ENCODE results near the gene HELQ.

HELQ gene

DNA sequence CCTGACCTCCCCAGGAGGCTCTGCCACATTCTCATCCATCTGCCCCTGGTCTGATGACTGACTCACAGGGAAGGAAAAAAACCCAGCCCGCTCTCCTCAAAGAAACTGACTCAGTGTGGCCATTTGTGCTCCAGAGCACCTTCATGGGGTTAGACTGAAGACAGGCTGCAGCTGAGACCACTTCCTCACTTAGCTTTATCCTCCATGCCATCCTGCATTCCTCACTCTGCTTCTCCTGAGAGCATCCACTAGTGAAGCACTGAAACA lies 85.0 kb downstream of the HELQ start:
- DNase-seq, result no peak

DNA sequence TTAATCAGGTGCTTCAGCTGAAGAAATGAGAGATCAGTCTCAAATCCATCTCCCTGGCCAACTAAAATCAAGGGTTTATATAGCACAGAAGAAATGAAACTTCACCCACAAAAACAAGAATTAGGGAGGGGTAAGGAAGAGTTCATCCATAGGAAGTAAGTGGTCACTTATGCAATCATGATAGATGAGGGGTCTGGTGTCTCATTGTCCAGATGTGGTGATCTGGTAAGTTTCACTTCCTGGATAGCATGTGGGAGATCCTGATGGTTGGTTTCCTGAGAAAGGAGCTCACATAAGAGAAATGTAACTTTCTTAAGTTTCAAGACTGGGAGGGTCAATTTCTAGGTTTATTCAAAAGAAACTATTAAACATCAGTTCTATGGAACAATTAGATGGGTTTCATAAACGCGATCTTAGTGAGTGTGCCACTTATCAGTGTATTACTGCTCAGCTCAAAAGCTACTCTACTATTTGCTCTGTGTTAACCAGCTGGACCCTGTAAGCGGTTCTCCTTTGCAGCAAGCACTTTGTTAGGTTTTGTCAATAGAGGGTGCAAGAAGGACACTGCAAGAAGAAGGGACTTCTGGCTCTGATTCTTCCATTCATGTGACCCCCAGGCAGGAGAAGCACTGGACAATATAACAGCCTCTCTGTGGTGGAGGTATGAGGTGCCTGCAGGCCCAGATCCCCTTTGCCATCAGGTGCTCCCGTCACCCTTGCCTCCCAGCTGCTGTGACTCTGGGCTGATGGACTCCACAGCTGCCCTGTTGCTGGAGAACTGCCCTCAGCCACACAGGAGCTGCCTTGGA lies 85.6 kb downstream of the HELQ start:
- DNase-seq, result no peak

DNA sequence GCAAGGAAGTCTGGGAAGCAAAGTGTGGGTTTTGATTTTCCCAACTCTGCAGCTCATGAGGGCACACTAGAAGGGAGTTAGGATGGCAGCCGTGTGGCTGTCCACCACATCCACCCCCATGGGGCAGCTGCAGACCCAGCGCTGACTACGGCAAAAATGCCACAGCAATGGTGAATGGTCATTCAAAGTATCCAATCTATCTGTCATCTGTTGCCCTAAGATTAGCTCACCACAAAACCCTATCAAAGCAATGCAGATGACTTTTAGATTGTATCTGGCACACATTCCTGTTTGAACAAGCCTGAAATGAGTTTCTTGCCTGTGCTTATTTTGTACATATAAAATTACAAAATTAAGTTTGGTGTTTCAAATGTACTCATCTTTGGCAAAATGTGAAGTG lies 91.3 kb downstream of the HELQ start:
- DNase-seq, result no peak

DNA sequence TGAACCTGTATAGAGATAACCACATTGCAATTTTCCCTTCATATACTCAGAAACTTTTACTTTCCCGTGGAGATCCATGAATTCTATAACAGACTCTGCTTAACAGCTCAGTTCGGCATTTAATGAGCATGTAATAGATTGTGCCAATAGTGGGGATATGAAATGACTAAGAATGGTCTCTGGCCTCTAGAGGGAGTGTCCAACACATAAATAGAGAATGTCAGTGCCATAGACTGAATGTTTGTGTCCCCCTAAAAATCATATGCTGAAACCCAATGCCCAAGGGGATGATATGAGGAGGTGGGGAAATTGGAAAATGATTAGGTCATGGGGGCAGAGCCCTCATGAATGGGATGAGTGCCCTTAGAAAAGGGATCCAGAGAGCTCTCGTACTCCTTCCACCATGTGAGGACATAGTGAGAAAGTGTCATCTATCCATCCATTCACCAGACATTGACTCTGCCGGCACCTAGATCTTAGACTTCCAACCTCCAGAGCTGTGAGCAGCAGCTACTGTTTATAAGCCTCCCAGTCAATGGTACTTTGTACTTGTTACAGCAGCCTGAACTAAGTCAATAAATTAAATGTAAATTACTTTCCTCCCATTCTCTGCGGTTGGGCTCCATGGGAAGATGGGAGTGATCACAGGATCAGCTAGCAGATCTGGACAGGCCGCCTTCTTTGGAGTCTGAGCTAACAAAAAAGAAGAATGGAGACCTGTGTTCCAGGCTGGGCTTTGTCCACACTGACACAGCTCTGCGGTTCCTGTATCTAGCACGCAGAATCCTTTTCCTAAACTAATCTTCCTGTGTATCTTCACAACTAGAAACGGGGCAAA lies 92.9 kb downstream of the HELQ start:
- no peak for DNase-seq

DNA sequence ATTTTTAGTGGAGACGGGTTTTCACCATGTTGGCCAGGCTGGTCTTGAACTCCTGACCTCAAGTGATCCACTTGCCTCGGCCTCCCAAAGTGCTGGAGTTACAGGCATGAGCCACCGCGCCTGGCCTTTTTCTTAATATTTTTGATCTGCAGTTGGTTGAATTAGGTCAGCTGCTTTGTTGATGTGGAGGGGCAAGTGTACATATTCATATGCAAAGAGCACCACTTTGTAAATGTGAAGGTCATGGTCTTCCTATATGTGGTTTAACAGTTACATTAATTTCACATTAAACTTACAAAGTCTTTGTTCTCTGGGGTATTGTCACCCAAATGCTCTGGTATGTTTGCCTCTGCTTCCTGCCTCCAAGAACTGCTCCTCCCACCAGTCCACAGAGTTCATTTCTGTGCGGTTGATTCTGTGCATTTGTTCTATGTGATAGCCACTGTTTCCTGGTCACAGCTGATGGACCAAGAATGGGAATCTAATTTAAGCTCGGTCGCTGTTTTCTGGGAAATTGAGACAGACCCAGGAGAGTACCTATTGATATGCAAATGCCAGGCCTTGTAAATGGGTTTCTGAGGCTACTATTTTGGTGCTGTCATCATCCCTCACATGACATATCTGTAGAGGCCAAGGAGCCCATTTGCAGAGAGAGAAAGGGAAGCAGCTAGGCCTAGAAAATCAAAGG lies 94.1 kb downstream of the HELQ start:
- no peak for DNase-seq

DNA sequence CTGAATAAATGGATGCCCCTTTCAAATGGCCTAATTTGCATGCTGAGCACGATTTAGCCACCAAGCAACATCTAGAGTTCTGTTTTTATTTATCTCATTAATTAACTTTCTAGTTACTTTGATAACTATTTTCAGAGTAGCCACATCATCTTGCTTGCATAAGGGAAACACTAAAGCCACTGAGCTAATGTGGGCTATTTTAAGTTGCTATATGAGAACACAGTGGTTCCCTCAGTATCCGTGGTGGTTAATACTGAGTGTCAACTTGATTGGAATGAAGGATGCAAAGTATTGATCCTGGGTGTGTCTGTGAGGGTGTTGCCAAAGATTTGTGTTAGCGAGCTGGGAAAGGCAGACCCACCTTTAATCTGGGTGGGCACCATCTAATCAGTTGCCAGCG lies 95.6 kb downstream of the HELQ start:
- no peak for DNase-seq

DNA sequence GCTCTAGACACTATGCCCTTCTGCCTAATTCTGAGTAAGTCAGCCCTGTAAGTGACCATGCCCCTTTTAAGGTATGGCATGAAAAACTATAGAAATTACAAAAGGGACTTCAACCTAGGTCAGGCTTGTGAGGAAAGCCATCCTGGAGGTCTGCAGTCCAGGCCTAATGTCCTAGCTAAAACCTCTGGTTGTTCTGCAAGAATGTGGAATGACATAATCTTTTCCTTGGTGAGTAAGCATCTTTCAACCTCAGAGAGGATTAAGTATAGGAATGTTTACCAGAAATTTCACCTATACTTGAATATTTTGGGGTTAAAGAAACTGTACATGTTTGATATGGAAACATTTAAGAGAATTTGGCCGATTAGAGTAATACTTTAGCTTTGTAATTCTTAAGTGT lies 97.2 kb downstream of the HELQ start:
- DNase-seq, result no peak

All from activated CD8-positive, alpha-beta memory T cell treated with anti-CD3 and anti-CD28 coated beads, Interleukin-2, amount 50 U/mL, for 4 hours (primary cell).